HepG2 (cell line): ENCODE data around the gene SF3A2. TPM values are rescaled to one million over a fixed set of nuclear protein-coding genes. Genes with fewer than 3 reads are reported as not detected.

Experiments
- AHR ChIP-seq: IDR thresholded peaks from 2 replicates; pipeline ENCODE4 v1.6.1; 2018; ENCODE audit warnings: missing genetic modification reagents, missing compliant biosample characterization
- ATRX ChIP-seq: sonication (generic); formaldehyde crosslinking; IDR thresholded peaks from 2 replicates; pipeline ENCODE4 v1.4.0; 2020; ENCODE audit warnings: missing genetic modification reagents, borderline replicate concordance
- DNMT3B ChIP-seq: conservative IDR thresholded peaks from 2 replicates; pipeline ENCODE4 v1.6.1; 2016; ENCODE audit warnings: missing biosample characterization, control low read depth
- ELF4 ChIP-seq: sonication (generic); formaldehyde crosslinking; IDR thresholded peaks from 2 replicates; pipeline ENCODE4 v1.5.0; 2020; ENCODE audit warnings: missing genetic modification reagents, mild to moderate bottlenecking, moderate library complexity, borderline replicate concordance
- HNF4G ChIP-seq, 2 experiments: sonication (generic) in 1 of 2; formaldehyde crosslinking in 1 of 2; IDR thresholded peaks; 2 replicates each; pipeline versions ENCODE4 v1.4.0 to v1.6.1; 2011 to 2020; ENCODE audit warnings: borderline replicate concordance in 2 of 2, low read depth in 2 of 2, mild to moderate bottlenecking in 2 of 2, low read length in 1 of 2, missing genetic modification reagents in 1 of 2, moderate library complexity in 1 of 2
- HOXA3 ChIP-seq: sonication (generic); formaldehyde crosslinking; IDR thresholded peaks from 2 replicates; pipeline ENCODE4 v1.5.0; 2020; ENCODE audit warnings: missing genetic modification reagents
- MYNN ChIP-seq: sonication (generic); formaldehyde crosslinking; IDR thresholded peaks from 2 replicates; pipeline ENCODE4 v1.4.0; 2020; ENCODE audit warnings: mild to moderate bottlenecking, low read depth, missing genetic modification reagents
- NFE2 ChIP-seq: sonication (generic); formaldehyde crosslinking; IDR thresholded peaks from 2 replicates; pipeline ENCODE4 v1.4.0; 2020; ENCODE audit warnings: missing genetic modification reagents
- NFKB2 ChIP-seq: sonication (generic); formaldehyde crosslinking; IDR thresholded peaks from 2 replicates; pipeline ENCODE4 v1.4.0; 2020; ENCODE audit warnings: missing genetic modification reagents, borderline replicate concordance
- POGK ChIP-seq: sonication (generic); formaldehyde crosslinking; conservative IDR thresholded peaks from 2 replicates; pipeline ENCODE4 v1.8.0; 2022; ENCODE audit warnings: mild to moderate bottlenecking, moderate library complexity, missing genetic modification reagents
- RBM39 ChIP-seq: fragments of 200-400 bp; formaldehyde crosslinking; IDR thresholded peaks from one replicate; pipeline ENCODE4 v1.6.1; 2018; ENCODE audit warnings: antibody characterized with exemption, mild to moderate bottlenecking, low read depth, low read length; ENCODE audit not compliant: poor library complexity, severe bottlenecking
- RCOR2 ChIP-seq: IDR thresholded peaks from 2 replicates; pipeline ENCODE4 v1.6.1; 2016; ENCODE audit warnings: missing biosample characterization, missing genetic modification reagents
- ZIK1 ChIP-seq: sonication (generic); formaldehyde crosslinking; IDR thresholded peaks from 2 replicates; pipeline ENCODE4 v1.5.0; 2020; ENCODE audit warnings: mild to moderate bottlenecking, low read depth, missing genetic modification reagents, borderline replicate concordance
- ZNF496 ChIP-seq: sonication (generic); formaldehyde crosslinking; IDR thresholded peaks from 2 replicates; pipeline ENCODE4 v1.8.1; 2023; ENCODE audit warnings: mild to moderate bottlenecking, moderate library complexity, missing genetic modification reagents; ENCODE audit not compliant: insufficient replicate concordance
- ZNF773 ChIP-seq: sonication (generic); formaldehyde crosslinking; IDR thresholded peaks from 2 replicates; pipeline ENCODE4 v1.4.0; 2020; ENCODE audit warnings: missing genetic modification reagents, borderline replicate concordance
- ZNF792 ChIP-seq: IDR thresholded peaks from 2 replicates; pipeline ENCODE4 v1.6.1; 2016
- polyA plus RNA-seq, 8 experiments: library from polyadenylated mRNA; depleted of rRNA in 3 of 8; stranded (reverse) in 7 of 8; unstranded in 1 of 8; fragments of >200 nt; fragmentation: Illumina TruSeq in 4 of 8; extraction: Trizol in 4 of 8; gene quantifications; 2 replicates each; pipeline versions ENCODE4 v1.2.1 to v1.2.3, GENCODE V29; 2011 to 2016; ENCODE audit warnings: low read depth in 4 of 8, missing spikeins in 1 of 8, mixed read lengths in 1 of 8; ENCODE audit not compliant: insufficient read depth in 1 of 8
- total RNA-seq, 5 experiments: library from RNA; depleted of rRNA; stranded (reverse); fragments of >200 nt; fragmentation: Illumina TruSeq; extraction: Trizol; gene quantifications; 2 replicates each; pipeline ENCODE4 v1.2.3, GENCODE V29; 2016; ENCODE audit warnings: low read depth in 1 of 5
- TF ChIP-seq, protein P1 (sequence below), 2 experiments: fragments of 450-650 bp in 1 of 2; sonication (generic) in 1 of 2; formaldehyde crosslinking in 1 of 2; IDR thresholded peaks; 2 replicates each; pipeline versions ENCODE4 v1.6.1 to v1.8.0; 2016 to 2022; ENCODE audit warnings: antibody characterized with exemption in 1 of 2, mild to moderate bottlenecking in 1 of 2, missing genetic modification reagents in 1 of 2

The SF3A2 gene
- total and polyA plus RNA-seq, 2 of the 13 experiments (the other 11 are each of a cell fraction or from before 2014, with no cell fraction given) = 8.6 to 8.8 TPM

DNA sequence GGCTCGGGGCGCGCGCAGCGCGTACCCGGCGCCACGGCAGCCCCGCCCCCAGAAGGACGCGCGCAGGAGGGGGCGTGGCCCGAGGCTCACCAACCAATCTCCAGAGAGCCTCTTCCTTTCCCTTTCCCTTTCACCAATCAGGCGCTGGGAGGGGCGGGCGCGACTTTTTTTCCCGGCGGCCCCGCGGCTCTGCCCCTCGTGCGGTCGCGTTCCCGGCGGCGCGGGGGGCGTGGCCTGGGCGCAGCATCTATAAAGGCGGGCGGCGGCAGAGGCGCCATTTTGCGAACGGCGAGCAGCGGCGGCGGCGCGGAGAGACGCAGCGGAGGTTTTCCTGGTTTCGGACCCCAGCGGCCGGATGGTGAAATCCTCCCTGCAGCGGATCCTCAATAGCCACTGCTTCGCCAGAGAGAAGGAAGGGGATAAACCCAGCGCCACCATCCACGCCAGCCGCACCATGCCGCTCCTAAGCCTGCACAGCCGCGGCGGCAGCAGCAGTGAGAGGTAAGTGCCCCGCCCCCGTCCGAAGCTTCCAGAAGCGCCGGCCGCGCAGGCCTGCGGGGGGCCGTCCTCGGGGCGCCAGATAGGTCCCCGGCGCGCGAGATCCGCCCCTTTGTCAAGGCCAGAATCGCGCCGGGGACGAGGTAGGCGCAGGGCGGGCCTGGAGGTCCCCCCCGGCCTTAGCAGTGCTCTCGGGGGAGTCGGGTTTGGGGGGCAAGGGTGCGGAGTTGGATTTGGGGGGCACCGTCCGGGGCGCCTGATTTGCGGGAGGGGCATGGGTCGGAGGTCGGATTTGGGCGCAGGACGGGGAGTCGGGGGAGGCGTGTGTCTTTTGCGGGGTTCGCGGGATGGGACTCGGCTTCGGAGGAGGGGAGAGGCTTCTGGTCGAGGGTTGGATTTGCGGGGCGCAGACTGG lies 32.9 kb downstream of the SF3A2 start (continued):
- TF ChIP-seq, protein P1, sequence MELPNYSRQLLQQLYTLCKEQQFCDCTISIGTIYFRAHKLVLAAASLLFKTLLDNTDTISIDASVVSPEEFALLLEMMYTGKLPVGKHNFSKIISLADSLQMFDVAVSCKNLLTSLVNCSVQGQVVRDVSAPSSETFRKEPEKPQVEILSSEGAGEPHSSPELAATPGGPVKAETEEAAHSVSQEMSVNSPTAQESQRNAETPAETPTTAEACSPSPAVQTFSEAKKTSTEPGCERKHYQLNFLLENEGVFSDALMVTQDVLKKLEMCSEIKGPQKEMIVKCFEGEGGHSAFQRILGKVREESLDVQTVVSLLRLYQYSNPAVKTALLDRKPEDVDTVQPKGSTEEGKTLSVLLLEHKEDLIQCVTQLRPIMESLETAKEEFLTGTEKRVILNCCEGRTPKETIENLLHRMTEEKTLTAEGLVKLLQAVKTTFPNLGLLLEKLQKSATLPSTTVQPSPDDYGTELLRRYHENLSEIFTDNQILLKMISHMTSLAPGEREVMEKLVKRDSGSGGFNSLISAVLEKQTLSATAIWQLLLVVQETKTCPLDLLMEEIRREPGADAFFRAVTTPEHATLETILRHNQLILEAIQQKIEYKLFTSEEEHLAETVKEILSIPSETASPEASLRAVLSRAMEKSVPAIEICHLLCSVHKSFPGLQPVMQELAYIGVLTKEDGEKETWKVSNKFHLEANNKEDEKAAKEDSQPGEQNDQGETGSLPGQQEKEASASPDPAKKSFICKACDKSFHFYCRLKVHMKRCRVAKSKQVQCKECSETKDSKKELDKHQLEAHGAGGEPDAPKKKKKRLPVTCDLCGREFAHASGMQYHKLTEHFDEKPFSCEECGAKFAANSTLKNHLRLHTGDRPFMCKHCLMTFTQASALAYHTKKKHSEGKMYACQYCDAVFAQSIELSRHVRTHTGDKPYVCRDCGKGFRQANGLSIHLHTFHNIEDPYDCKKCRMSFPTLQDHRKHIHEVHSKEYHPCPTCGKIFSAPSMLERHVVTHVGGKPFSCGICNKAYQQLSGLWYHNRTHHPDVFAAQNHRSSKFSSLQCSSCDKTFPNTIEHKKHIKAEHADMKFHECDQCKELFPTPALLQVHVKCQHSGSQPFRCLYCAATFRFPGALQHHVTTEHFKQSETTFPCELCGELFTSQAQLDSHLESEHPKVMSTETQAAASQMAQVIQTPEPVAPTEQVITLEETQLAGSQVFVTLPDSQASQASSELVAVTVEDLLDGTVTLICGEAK (IDR thresholded peaks at IDR 0.05) = no peak
- TF ChIP-seq, protein P1 (CRISPR knock-in tag; IDR thresholded peaks at IDR 0.05) = peak; percentile 55; the same call in 1 of the 2 replicates
- TF ChIP-seq ZNF773 = peak; percentile 73; the same call in 1 of the 2 replicates
- TF ChIP-seq MYNN (CRISPR knock-in tag) = no peak
- TF ChIP-seq ATRX (CRISPR knock-in tag) = no peak
- peak; percentile 62; the same call in 1 of the 2 replicates for TF ChIP-seq AHR (CRISPR knock-in tag)
- no peak for TF ChIP-seq ZNF496 (CRISPR knock-in tag)
- peak; percentile 79; the same call in 1 of the 2 replicates for TF ChIP-seq ZIK1 (CRISPR knock-in tag)
- no peak for TF ChIP-seq DNMT3B (CRISPR knock-in tag)
- TF ChIP-seq RBM39 = peak; percentile 100
- TF ChIP-seq NFKB2 (CRISPR knock-in tag) = peak; percentile 72; the same call in 1 of the 2 replicates
- no peak for TF ChIP-seq HNF4G (IDR thresholded peaks at IDR 0.05; ENCODE audit: borderline replicate concordance, low read depth, low read length)
- no peak; the same call in 1 of the 2 replicates for TF ChIP-seq HNF4G (CRISPR knock-in tag; IDR thresholded peaks at IDR 0.05; ENCODE audit: borderline replicate concordance, low read depth)
- peak; percentile 46; the same call in 1 of the 2 replicates for TF ChIP-seq POGK (CRISPR knock-in tag)
- TF ChIP-seq NFE2 = no peak
- no peak for TF ChIP-seq RCOR2
- peak; percentile 96 for TF ChIP-seq HOXA3 (CRISPR knock-in tag)
- peak; percentile 72 for TF ChIP-seq ZNF792 (CRISPR knock-in tag)
- no peak for TF ChIP-seq ELF4 (CRISPR knock-in tag)
